Astrocyte of the cerebellum (primary cell): ENCODE results near the gene ZIC1.

ENCODE experiments used
- DNase-seq: peaks from one replicate; pipeline ENCODE4 v3.0.0-alpha.2; 2011; ENCODE audit warnings: low read depth
- H3K4me3 ChIP-seq: 2 replicates; pipeline ENCODE4 v1.5.1; 2011; ENCODE audit warnings: mild to moderate bottlenecking, low read depth, low read length, moderate library complexity
- in situ Hi-C: cut with HindIII; loops from 2 replicates; pipeline ENCODE4 v1.10.0; 2017; ENCODE audit warnings: low sequenced_read_pairs
- TF ChIP-seq, protein P1 (sequence below): IDR thresholded peaks from 2 replicates; pipeline ENCODE4 v1.5.1; 2012; ENCODE audit warnings: low read length, low read depth, moderate library complexity, mild to moderate bottlenecking; ENCODE audit errors: missing control alignments

The ZIC1 gene

DNA sequence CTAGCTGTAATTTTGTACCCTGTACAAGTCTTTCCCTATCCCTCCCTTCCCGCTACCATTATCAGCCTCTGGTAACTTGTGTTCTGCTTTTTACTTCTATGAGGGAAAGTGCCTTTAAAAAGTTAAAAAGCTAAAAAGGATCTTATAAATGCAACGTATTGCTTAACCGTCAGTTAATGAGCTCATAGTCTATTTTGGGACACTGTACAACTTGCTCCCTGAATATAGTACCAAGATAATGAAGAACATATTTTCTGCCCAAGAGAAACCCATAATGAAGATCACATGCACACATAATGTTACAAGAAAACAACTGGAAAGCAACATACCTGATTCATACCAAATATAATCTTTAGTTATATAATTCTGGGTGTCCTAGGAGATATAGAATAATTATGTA lies 22.6 kb downstream of the ZIC1 start:
- in situ Hi-C loops: no loop called here
- TF ChIP-seq, protein P1, sequence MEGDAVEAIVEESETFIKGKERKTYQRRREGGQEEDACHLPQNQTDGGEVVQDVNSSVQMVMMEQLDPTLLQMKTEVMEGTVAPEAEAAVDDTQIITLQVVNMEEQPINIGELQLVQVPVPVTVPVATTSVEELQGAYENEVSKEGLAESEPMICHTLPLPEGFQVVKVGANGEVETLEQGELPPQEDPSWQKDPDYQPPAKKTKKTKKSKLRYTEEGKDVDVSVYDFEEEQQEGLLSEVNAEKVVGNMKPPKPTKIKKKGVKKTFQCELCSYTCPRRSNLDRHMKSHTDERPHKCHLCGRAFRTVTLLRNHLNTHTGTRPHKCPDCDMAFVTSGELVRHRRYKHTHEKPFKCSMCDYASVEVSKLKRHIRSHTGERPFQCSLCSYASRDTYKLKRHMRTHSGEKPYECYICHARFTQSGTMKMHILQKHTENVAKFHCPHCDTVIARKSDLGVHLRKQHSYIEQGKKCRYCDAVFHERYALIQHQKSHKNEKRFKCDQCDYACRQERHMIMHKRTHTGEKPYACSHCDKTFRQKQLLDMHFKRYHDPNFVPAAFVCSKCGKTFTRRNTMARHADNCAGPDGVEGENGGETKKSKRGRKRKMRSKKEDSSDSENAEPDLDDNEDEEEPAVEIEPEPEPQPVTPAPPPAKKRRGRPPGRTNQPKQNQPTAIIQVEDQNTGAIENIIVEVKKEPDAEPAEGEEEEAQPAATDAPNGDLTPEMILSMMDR: no peak

GRCh38 chr3:147447224-147447623 lies 38.1 kb downstream of the ZIC1 start:
- in situ Hi-C loops: no loop called here
- TF ChIP-seq, protein P1: no peak
- DNase-seq: no peak
- H3K4me3 ChIP-seq: no peak overlapping the region

More for the DNA sequence above, 22.6 kb downstream of the ZIC1 start:
- H3K4me3 ChIP-seq: no peak overlapping the region
- no peak for DNase-seq

- TF ChIP-seq, protein P1: no peak
- in situ Hi-C loops: no loop called here
- DNase-seq: no peak
- H3K4me3 ChIP-seq: no peak overlapping the region
These were observed 40.5 kb downstream of the ZIC1 start for GRCh38 chr3:147449669-147450068.

- no peak overlapping the region for H3K4me3 ChIP-seq
- in situ Hi-C loops: no loop called here
- DNase-seq: peak; percentile 12
- TF ChIP-seq, protein P1: no peak
These were observed 50.0 kb downstream of the ZIC1 start for GRCh38 chr3:147458995-147459704.

DNA sequence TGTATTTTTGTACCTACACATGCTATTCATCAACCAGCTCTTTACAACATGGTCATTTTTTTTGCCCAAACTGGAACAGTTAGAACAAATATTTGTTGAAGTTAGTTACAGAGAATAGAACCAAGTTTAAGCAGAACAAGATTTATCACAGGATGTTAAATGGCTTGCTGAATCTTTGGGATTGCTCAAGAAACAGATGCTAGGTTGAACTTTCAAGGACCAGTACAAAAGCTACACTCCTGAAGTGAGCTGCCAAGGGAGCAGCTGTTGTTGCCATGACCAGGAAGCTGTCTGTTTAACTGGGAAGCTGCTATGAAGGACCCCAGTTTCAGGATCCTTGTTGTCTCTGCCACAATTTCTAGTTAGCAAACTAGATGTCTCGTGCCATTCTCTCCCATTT lies 53.7 kb downstream of the ZIC1 start:
- H3K4me3 ChIP-seq: no peak overlapping the region
- no peak for DNase-seq
- TF ChIP-seq, protein P1: no peak
- in situ Hi-C loops: no loop called here
